GM19193 (cell line): ENCODE data around the gene HPCAL1.

Experiments
- POLR2A ChIP-seq: IDR thresholded peaks from 4 replicates; pipeline ENCODE4 v1.6.1; 2011; ENCODE audit not compliant: insufficient read depth, insufficient read length; ENCODE audit errors: extremely low read depth

The HPCAL1 gene

GRCh38 chr2:10286216-10287037 lies 16.3 kb upstream of the HPCAL1 start:
- TF ChIP-seq POLR2A, result no peak

- no peak for TF ChIP-seq POLR2A
Observed at GRCh38 chr2:10287761-10288160, 14.9 kb upstream of the HPCAL1 start.

GRCh38 chr2:10288606-10289005 lies 14.1 kb upstream of the HPCAL1 start:
- no peak for TF ChIP-seq POLR2A

GRCh38 chr2:10289352-10289751 lies 13.4 kb upstream of the HPCAL1 start:
- no peak for TF ChIP-seq POLR2A

GRCh38 chr2:10289891-10290290 lies 12.8 kb upstream of the HPCAL1 start:
- no peak for TF ChIP-seq POLR2A

- no peak for TF ChIP-seq POLR2A
Observed at GRCh38 chr2:10292033-10292432, 10.7 kb upstream of the HPCAL1 start.

GRCh38 chr2:10293603-10294002 lies 9.1 kb upstream of the HPCAL1 start:
- TF ChIP-seq POLR2A, result no peak

GRCh38 chr2:10294077-10294476 lies 8.6 kb upstream of the HPCAL1 start:
- TF ChIP-seq POLR2A, result no peak

GRCh38 chr2:10296142-10296541 lies 6.6 kb upstream of the HPCAL1 start:
- TF ChIP-seq POLR2A, result no peak

GRCh38 chr2:10297191-10297830 lies 5.4 kb upstream of the HPCAL1 start:
- no peak for TF ChIP-seq POLR2A

- no peak for TF ChIP-seq POLR2A
Observed at GRCh38 chr2:10297959-10298531, 4.7 kb upstream of the HPCAL1 start.

- no peak for TF ChIP-seq POLR2A
Observed at GRCh38 chr2:10300328-10300920, 2.3 kb upstream of the HPCAL1 start.

GRCh38 chr2:10300997-10301940 lies 1.4 kb upstream of the HPCAL1 start:
- TF ChIP-seq POLR2A, result no peak

- no peak for TF ChIP-seq POLR2A
Observed at GRCh38 chr2:10301941-10302478, 694 bp upstream of the HPCAL1 start.
